Measurements from ENCODE around the gene CSNK2B.

- no peak for TF ChIP-seq PKNOX1 (IDR thresholded peaks at IDR 0.05)
- TF ChIP-seq SUZ12 (IDR thresholded peaks at IDR 0.05), result no peak
- TF ChIP-seq TARDBP (IDR thresholded peaks at IDR 0.05), result no peak
- TF ChIP-seq SP1 (IDR thresholded peaks at IDR 0.05), result no peak
- TF ChIP-seq FOXM1 (IDR thresholded peaks at IDR 0.05; ENCODE audit: borderline replicate concordance), result no peak
- TF ChIP-seq CTBP1 (IDR thresholded peaks at IDR 0.05; ENCODE audit: borderline replicate concordance), result no peak
- TF ChIP-seq ZNF384 (IDR thresholded peaks at IDR 0.05), result no peak
- TF ChIP-seq LEF1 (IDR thresholded peaks at IDR 0.05; ENCODE audit: borderline replicate concordance), result no peak
- no peak for TF ChIP-seq FOXK2 (IDR thresholded peaks at IDR 0.05)
- TF ChIP-seq HDGF (IDR thresholded peaks at IDR 0.05; ENCODE audit: borderline replicate concordance), result no peak
- TF ChIP-seq ARNT (IDR thresholded peaks at IDR 0.05), result no peak
- no peak for TF ChIP-seq FOXA1 (IDR thresholded peaks at IDR 0.05)
Observed at GRCh38 chr6:31706599-31706998, 40.7 kb downstream of the CSNK2B start, which contains the start of gene LY6G6F.
